Peyer's patch (tissue), 4 donors: ENCODE results near the gene EFHC1. TPM values are rescaled to one million over a fixed set of nuclear protein-coding genes. Genes with fewer than 3 reads are reported as not detected.

Experiments used
- DNase-seq, 3 donors: peaks; one replicate each; pipeline ENCODE4 v3.0.0-alpha.2; 2017 to 2019
- H3K27ac ChIP-seq, 4 donors: fragments of 200-600 bp; sonication (generic); one replicate each; pipeline ENCODE4 v1.5.1; 2016 to 2019
- H3K27me3 ChIP-seq, 2 donors: fragments of 200-600 bp; sonication (generic); one replicate each; pipeline ENCODE4 v1.5.1; 2019
- H3K36me3 ChIP-seq, 3 donors: fragments of 200-600 bp; sonication (generic); one replicate each; pipeline ENCODE4 v1.5.1; 2016 to 2019
- H3K4me1 ChIP-seq, 4 donors: fragments of 200-600 bp; sonication (generic); one replicate each; pipeline ENCODE4 v1.5.1; 2016 to 2019
- H3K4me3 ChIP-seq, 4 donors: fragments of 200-600 bp; sonication (generic); 1 replicate in 3 of 4; 2 replicates in 1 of 4; pipeline ENCODE4 v1.5.1; 2016 to 2019; ENCODE audit warnings: mild to moderate bottlenecking in 1 of 4
- H3K9me3 ChIP-seq, 4 donors: fragments of 200-600 bp; sonication (generic); one replicate each; pipeline ENCODE4 v1.5.1; 2016 to 2019; ENCODE audit warnings: mild to moderate bottlenecking in 1 of 4
- CTCF ChIP-seq, 6 experiments: fragments of 450-650 bp in 4 of 6; fragments of 200-600 bp in 2 of 6; sonication (generic) in 1 of 6; IDR thresholded peaks; one replicate each; pipeline ENCODE4 v1.5.1; 2017 to 2019; ENCODE audit warnings: antibody characterized with exemption in 6 of 6, mild to moderate bottlenecking in 3 of 6, moderate library complexity in 1 of 6
- POLR2A ChIP-seq, 2 donors: fragments of 450-650 bp; IDR thresholded peaks; one replicate each; pipeline ENCODE4 v1.5.1; 2017; ENCODE audit warnings: antibody characterized with exemption in 2 of 2, mild to moderate bottlenecking in 2 of 2, moderate library complexity in 2 of 2
- total RNA-seq, 4 donors: library from RNA; depleted of rRNA; stranded (reverse); fragments of >200 nt; gene quantifications; one replicate each; pipeline ENCODE4 v1.1.0, GENCODE V29; 2016

The EFHC1 gene
- total RNA-seq, 4 donors from 2014 or later, result 20.0 to 40.4 (median 22.7) TPM

- Histone ChIP-seq H3K4me1 (peaks cover 0 to 37% (median 0%) of the 10 kb centered on the region in 4 donors), H3K27ac (peak overlapping the region in 1 of 4 donors; percentile 2), H3K27me3 (no peaks in the 10 kb centered on the region), H3K4me3 (no peak overlapping the region), H3K9me3 (no peaks in the 10 kb centered on the region), H3K36me3 (no peaks in the 10 kb centered on the region)
- DNase-seq, result no peak
- TF ChIP-seq CTCF (IDR thresholded peaks at IDR 0.05), result no peak
- no peak for TF ChIP-seq POLR2A (IDR thresholded peaks at IDR 0.05)
These were observed 123.8 kb downstream of the EFHC1 start for GRCh38 chr6:52543729-52544601.

- H3K4me3 ChIP-seq, result no peak overlapping the region
- no peak for DNase-seq
- peaks cover 0 to 45% (median 3%) of the 10 kb centered on the region in 4 donors for H3K4me1 ChIP-seq
- H3K27me3 ChIP-seq, result no peaks in the 10 kb centered on the region
- H3K36me3 ChIP-seq, result no peaks in the 10 kb centered on the region
- TF ChIP-seq POLR2A (IDR thresholded peaks at IDR 0.05), result no peak
- no peak for TF ChIP-seq CTCF (IDR thresholded peaks at IDR 0.05)
- peak overlapping the region in 1 of 4 donors; percentile 2 for H3K27ac ChIP-seq
- no peaks in the 10 kb centered on the region for H3K9me3 ChIP-seq
These were observed 124.7 kb downstream of the EFHC1 start for GRCh38 chr6:52544602-52545405.

GRCh38 chr6:52545406-52546119 is 125.4 kb downstream of the EFHC1 start:
- Histone ChIP-seq H3K9me3 (no peaks in the 10 kb centered on the region), H3K4me1 (peaks cover 0 to 53% (median 5%) of the 10 kb centered on the region in 4 donors), H3K4me3 (no peak overlapping the region), H3K27ac (no peak overlapping the region), H3K36me3 (no peaks in the 10 kb centered on the region), H3K27me3 (no peaks in the 10 kb centered on the region)
- no peak for TF ChIP-seq POLR2A (IDR thresholded peaks at IDR 0.05)
- no peak for TF ChIP-seq CTCF (IDR thresholded peaks at IDR 0.05)
- DNase-seq, result no peak

- DNase-seq, result no peak
- Histone ChIP-seq H3K4me3 (no peak overlapping the region), H3K27ac (no peak overlapping the region), H3K36me3 (no peaks in the 10 kb centered on the region), H3K27me3 (no peaks in the 10 kb centered on the region), H3K4me1 (peaks cover 0 to 59% (median 5%) of the 10 kb centered on the region in 4 donors), H3K9me3 (no peaks in the 10 kb centered on the region)
- no peak for TF ChIP-seq POLR2A (IDR thresholded peaks at IDR 0.05)
- TF ChIP-seq CTCF (IDR thresholded peaks at IDR 0.05), result no peak
These were observed 126.0 kb downstream of the EFHC1 start for GRCh38 chr6:52546192-52546591.

GRCh38 chr6:52546678-52547077 is 126.5 kb downstream of the EFHC1 start:
- peaks cover 0 to 64% (median 7%) of the 10 kb centered on the region in 4 donors for H3K4me1 ChIP-seq
- H3K9me3 ChIP-seq, result no peaks in the 10 kb centered on the region
- DNase-seq, result no peak
- no peaks in the 10 kb centered on the region for H3K36me3 ChIP-seq
- TF ChIP-seq CTCF (IDR thresholded peaks at IDR 0.05) (no peak), POLR2A (IDR thresholded peaks at IDR 0.05) (no peak)
- H3K27me3 ChIP-seq, result no peaks in the 10 kb centered on the region
- H3K4me3 ChIP-seq, result no peak overlapping the region
- H3K27ac ChIP-seq, result no peak overlapping the region
